Stimulated activated CD8-positive, alpha-beta memory T cell treated with anti-CD3 and anti-CD28 coated beads, Interleukin-12 subunit alpha, Interleukin-12 subunit beta, amount 100 ng/mL, for 24 hours (primary cell): Measurements from ENCODE around the gene FBXO47.
"Not testable (repeated sequence)": the region's sequence is repeated elsewhere in the genome, so short reads cannot be mapped to it uniquely, and the experiment has no call there.

Experiments used
- DNase-seq: peaks from one replicate; pipeline ENCODE4 v3.0.0-alpha.2; 2020; ENCODE audit errors: extremely low read depth

FBXO47 gene

DNA sequence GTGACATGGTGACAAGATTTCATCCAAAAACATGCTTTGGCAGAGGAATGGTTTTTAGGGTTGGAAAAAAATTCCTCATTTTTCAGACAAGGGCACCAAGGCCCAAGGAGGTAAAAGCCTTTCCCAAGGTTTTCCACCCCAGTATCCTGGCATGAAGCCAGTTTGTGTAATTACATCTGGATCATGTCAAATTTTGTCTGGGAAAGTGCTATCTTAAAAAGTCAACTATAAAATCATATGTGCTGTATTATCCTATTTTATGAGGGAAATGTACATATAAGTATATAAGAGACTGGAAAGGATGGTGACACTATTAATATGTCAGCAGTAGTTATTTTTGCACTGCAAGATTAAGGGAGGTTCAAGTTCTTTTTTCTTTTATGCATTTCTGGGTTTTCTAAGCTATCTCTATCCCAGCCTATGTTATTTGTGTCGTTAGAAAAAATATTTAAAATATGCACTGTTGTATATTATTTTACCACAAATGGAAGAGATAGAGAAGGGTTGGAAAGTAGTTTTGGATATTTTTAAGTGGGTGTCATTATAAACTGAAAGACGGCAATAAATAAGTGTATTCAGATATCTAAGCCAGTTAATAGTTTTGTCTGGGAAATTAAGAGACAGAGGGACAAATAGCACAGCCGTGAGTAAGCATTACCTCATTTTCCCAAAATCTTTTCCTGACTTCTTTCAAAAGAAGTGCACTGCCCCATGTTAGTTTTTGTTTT is 13.5 kb upstream of the FBXO47 start:
- DNase-seq: no peak

DNA sequence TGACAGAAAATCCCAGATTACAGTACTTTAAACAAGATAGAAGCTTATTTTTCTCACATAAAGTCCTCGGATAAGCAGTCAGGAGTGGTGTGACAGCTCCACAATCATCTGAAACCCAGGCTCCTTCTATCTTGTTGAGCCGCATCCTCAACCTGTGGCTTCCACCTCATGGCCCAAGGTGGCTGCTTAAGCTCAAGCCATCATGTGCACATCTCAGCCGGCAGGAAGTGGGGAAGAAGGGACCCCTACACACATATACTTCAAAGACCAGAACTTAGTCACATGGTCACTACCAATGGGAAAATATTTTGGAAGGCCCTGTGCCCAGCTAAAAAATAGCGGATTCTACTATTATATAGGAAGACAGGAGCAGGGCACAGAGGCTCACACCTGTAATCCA is 11.0 kb upstream of the FBXO47 start:
- no peak for DNase-seq

DNA sequence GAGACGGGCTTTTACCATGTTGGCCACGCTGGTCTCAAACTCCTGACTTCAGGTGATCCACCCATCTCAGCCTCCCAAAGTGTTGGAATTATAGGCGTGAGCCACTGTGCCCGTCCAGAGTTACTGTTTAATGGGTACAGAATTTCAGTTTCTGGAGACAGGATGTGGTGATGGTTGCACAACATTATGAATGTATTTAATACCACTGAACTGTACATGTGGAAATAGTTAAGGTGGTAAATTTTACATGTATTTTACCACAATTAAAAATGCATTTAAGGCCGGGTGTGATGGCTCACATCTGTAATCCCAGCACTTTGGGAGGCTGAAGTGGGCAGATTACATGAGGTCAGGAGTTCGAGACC is 9.0 kb upstream of the FBXO47 start:
- DNase-seq: not testable (repeated sequence)

DNA sequence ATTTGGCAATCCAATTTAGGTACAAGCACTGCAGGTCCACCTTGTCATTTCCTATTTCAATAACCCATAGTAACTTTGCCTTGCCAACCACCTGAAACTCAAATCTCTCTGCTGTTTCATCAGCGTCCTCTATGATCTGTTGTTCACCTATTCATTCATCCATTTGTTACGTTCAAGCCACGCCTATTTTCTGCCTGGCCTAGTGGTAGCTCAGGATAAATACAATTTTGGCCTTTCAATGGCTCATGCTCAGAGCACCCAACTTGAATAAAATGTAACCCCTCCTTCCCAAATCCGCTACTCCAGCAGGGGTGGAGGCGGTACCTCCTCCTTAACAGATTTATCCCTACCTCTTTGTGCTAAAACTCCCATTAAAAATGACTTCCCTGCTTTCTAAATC is 3.6 kb upstream of the FBXO47 start:
- no peak for DNase-seq

DNA sequence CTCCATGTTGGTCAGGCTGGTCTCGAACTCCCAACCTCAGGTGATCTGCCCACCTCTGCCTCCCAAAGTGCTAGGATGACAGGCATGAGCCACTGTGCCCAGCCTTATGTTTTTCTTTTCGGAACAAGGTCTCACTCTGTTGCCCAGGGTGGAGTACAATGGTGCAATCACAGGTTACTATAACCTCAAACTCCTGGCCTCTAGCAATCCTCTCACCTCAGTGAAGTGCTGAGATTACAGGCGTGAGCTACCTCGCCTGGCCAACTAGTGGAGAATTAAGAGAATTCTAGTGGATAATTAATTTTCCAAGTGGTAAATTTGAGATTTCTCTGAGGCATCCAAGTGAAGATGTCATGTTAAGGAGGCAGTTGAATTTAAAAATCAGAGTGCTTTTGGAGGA is 2.9 kb upstream of the FBXO47 start:
- DNase-seq: no peak

DNA sequence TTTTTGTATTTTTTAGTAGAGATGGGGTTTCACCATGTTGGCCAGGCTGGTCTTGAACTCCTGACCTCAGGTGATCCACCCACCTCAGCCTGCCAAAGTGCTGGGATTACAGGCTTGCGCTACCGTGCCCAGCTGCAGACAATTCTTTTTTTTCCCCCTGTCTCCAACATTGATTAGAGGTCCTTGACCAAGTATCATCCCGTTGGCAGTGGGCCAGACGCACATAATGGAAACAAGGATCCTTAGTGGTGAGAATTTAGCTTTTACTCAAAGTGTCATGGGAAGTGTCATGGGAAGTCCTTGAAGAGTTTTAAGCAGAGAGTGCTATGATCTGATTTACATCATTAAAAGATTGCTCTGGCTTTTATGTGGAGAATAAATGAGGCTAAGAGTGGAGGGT is 2.1 kb upstream of the FBXO47 start:
- no peak for DNase-seq

DNA sequence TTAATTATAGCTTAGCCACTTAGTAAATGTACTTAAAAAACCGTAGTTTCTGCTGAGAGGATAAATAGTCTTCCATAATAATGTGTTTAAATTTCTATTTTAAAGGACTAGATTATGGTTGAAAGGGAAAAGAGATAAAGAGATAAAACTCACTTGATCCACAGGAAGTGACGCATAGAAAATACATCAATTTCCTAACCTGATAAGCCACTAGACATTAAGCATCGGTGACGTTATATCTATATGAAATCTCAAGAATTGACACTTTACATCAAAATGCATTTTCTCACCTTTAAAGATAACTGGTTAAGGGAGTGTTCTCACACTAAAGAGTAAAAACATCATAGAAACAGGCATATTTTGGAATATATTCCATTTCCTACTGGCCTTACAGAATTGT is 5.8 kb downstream of the FBXO47 start:
- DNase-seq: no peak

DNA sequence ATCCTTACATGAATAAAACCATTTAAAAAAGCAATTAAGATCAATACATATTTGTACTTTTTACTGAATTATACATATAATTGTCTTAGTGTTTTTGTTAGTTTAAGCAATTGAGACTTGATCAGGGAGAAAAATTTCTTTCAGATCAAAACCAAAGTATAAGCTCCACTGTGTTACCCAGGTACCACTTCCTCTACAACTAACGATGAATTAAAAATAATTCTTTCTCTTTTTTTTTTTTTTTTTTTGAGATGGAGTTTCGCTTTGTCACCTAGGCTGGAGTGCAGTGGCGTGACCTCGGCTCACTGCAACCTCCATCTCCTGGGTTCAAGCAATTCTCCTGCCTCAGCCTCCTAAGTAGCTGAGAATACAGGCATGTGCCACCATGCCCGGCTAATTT is 6.8 kb downstream of the FBXO47 start:
- DNase-seq: no peak

DNA sequence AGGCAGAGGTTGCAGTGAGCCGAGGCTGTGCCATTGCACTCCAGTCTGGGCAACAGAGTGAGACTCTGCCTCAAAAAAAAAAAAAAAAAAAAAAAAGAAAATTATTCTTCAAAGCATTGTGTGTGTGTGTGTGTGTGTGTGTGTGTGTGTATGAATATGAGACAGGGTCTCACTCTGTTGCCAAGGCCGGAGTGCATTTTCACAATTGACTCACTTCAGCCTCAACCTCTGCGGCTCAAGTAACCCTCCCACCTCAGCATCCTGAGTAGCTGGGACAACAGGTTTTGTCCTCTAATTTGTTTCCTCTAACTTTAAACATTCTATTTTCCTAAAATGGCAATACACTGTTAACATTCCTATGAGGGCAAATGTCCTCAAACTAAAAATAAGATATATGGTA is 7.7 kb downstream of the FBXO47 start:
- no peak for DNase-seq

DNA sequence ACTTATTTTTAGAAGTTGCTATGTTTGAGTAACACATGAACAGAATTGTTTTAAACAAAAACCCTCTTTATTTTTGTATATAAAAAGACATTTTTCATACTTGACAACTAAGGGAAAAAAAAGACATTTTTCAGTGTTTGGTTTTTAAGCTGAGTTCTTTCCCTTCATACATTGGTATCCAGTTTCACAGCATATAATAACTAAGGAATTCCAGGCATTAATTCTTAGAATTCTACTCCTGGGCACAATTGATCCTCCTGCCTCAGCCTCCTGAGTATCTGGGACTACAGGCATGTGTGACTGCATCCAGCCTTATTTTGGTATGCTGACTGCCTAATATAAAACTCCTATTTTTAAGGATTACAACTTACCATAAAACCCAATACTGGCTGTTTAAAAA is 8.4 kb downstream of the FBXO47 start:
- DNase-seq: no peak

DNA sequence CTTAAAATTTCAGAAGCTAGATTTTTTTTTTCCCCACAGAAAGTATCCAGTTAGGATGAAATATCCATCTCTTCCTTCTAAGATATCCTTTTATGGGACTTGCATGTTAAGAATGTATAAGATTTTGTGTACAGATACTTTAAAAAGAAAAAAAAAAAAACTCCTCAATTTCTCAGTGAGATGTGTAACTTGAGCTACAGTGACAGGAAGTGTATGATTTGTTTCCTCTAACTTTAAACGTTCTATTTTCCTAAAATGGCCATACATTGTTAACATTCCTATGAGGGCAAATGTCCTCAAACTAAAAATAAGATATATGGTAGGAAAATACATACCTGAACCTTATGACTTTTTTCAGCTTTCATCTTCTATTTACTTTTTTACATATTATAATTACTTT is 8.9 kb downstream of the FBXO47 start:
- DNase-seq: no peak

DNA sequence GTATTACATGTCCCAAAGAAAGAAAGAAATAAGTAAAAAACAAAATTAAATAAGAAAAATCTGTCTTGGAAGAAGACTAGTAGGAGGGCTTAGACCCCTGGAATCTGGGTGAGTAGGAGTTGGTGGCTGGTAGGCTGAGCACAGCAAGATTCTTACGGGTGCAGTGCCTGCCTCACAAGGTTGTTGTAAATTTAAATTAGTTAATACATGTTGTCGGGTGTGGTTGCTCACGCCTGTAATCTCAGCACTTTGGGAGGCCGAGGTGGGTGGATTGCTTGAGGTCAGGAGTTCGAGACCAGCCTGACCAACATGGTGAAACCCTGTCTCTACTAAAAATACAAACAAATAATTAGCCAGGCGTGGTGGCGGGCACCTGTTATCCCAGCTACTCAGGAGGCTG is 13.4 kb downstream of the FBXO47 start:
- not testable (repeated sequence) for DNase-seq

DNA sequence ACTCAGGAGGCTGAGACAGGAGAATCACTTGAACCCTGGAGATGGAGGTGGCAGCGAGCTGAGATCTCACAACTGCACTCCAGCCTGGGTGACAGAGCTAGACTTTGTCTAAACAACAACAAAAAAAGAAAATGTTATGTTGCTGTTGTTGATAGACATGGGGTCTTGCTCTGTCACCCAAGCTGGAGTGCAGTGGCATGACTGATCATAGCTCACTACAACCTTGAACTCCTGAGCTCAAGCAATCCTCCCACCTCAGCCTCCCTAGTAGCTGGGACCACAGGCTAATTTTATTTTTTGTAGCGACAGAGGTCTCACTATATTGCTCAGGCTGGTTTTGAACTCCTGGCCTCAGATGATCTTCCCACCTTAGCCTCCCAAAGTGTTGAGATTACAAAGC is 20.0 kb downstream of the FBXO47 start:
- DNase-seq: no peak

DNA sequence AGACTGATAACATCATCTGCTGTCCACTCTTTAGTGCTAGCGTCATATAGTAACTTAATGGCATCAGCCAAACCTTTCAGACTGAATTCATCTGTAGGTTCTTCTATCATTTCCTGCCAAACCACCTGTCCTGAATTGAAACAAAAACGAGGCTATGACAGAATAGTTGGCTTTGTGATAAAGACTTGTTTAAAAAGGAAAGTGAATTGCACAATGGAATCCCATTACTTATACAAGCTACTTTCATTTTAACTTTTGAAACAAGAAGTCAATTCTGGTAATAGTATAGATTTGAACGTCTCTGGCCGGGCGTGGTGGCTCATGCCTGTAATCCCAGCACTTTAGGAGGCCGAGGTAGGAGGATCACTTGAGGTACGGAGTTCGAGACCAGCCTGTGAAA is 23.6 kb downstream of the FBXO47 start:
- no peak for DNase-seq

DNA sequence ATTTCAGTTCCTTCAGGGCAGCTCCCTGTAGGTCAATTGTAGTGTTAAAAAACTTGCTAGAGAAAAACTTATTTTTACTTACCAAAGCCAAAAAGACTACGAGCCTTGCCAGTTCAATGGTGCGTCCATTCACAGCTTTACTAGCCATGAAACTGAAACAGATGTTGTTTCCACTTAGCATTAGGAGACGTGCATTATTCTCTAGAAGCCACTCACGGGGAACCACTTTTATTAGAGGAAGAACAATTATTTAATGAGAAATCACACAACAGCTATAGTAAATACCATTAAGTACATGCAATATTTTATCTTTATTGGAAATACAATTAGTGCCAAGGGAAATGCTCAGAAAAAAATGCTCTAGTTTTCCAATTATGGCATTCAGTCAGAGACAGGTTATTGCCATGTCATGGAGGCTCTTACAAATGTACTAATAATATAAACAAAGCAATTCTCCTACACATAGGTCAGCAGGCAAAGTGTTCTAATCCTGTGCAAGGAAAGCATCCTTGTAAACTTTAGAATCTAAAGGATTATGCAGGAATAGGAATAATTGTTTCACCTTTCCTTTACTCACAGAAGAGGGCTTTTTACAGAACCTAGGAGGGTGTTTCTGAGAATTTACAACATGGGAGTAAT is 24.4 kb downstream of the FBXO47 start:
- no peak for DNase-seq

DNA sequence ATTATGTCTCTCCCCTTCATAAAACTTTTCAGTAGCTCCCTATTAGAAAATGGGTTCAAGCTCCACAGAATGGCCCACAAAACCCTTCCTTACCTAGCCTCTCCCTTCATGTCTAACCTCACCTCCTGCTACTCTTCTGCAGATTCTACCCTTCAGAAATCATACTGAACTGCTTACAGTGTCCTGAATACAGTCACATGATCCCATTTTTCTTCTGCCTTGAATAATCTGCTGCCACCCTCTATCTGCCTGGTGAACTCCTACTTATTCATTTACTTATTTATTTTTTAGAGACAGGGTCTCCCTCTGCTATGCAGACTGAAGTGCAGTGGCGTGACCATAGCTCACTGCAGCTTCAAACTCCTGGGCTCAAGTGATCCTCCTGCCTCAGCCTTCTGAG is 26.8 kb downstream of the FBXO47 start:
- no peak for DNase-seq

DNA sequence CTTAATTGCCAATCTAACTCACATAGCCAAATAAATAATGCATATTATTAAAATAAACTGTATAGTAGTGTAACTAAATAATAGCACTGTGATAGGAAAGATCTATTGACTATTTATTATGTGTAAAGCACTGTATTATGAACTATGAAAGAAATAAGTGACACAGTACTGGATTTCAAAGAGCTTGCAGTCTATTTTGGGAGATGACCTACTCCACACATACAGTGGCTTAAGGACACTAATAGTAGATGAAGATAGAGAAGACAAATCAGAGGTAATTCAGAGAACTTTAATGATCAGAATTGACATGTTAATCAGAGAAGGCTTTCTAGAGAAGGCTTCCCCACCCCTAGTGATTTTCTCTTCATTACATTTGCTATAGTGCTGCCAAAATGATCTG is 27.2 kb downstream of the FBXO47 start:
- DNase-seq: no peak

DNA sequence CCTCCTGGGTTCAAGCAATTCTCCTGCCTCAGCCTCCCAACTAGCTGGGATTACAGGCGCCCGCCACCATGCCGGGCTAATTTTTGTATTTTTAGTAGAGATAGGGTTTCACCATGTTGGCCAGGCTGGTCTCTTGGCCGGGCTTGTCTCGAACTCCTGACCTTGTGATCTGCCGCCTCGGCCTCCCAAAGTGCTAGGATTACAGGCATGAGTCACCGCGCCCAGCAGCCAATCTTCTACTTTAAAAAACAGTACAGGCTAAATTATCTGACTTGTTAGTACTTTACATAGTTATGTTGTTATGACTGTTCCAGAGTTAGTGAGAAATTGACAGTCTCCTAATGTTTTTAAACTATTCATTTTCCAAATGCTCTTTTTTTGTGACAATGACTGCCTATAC is 33.2 kb downstream of the FBXO47 start:
- not testable (repeated sequence) for DNase-seq

DNA sequence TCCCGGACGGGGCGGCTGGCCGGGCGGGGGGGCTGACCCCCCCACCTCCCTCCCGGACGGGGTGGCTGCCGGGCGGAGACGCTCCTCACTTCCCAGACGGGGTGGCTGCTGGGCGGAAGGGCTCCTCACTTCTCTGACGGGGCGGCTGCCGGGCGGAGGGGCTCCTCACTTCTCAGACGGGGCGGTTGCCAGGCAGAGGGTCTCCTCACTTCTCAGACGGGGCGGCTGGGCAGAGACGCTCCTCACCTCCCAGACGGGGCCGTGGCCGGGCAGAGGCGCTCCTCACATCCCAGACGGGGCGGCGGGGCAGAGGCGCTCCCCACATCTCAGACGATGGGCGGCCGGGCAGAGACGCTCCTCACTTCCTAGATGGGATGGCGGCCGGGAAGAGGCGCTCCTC is 36.4 kb downstream of the FBXO47 start:
- not testable (repeated sequence) for DNase-seq

DNA sequence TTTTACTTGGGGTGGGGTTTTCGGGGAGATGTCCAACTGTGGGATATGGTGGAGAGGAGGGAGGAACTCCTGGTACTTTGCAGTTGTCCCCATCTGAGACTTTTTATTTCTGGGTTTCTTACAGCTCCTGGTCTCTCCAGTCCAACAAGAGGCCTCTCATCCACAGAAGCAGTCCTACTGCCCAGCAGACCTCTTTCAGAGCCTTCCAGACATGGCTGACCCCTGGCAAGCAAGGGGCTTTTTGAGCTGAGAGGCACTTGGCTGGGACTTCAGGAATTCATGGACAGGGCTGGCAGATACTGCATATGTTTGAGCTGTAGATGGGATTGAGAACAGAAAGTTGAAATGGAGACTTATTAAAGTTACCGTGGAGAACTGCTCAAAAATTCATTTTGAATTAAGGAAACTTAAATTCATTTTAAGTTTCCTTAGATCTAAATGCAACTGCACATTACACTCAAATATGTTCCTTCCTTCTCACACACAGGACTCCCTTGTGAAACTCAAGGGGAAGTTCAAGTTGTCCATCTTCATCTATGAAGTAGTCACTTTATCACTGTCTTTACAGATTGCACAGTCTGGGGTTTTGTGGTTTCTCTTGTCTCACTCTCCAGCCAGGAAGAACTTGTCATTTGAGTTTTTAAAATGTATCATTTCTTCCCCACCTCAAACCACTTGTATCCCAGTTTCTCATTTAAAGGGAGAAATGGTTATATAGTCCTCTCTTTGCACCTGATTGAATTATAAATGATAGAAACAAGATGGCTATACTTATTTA is 40.7 kb downstream of the FBXO47 start:
- no peak for DNase-seq

DNA sequence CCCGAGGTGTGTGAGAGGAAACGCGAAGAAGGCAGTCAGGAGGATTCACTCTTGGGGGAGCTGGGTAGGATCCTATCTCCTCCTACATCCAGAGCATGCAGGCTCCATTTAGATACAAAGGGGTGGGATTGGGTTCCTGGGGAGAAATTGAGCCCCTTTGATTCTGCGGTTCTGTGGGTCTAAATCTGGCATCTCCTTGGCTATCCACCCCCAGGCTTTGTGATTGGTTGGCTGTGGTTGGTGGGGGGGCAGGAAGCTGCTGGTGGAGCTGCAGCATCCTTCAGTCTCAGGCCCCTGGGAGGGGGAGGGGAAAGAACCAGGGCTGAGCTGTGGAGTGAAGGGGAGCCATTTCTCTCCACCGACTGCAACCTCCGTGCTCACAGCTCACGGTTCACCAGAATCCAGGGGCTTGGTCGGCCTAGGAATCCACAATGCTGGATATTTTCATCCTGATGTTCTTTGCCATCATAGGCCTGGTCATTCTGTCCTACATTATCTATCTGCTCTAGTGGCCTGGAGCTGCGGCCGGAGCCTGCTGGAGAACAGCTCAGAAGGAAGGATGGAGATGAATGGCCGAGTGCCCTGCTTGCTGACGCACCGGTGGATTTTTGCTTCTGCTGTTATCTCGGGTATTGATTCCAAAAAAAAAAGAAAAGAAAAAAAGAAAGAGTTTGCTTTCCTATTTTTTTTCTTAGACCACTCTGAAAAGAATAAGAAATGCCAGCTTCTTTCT is 41.8 kb downstream of the FBXO47 start, which contains the start of gene LASP1NB:
Gene LASP1NB, plus strand, starts transcription at position 352 of the 733 bp plus-strand sequence.
- DNase-seq: no peak

DNA sequence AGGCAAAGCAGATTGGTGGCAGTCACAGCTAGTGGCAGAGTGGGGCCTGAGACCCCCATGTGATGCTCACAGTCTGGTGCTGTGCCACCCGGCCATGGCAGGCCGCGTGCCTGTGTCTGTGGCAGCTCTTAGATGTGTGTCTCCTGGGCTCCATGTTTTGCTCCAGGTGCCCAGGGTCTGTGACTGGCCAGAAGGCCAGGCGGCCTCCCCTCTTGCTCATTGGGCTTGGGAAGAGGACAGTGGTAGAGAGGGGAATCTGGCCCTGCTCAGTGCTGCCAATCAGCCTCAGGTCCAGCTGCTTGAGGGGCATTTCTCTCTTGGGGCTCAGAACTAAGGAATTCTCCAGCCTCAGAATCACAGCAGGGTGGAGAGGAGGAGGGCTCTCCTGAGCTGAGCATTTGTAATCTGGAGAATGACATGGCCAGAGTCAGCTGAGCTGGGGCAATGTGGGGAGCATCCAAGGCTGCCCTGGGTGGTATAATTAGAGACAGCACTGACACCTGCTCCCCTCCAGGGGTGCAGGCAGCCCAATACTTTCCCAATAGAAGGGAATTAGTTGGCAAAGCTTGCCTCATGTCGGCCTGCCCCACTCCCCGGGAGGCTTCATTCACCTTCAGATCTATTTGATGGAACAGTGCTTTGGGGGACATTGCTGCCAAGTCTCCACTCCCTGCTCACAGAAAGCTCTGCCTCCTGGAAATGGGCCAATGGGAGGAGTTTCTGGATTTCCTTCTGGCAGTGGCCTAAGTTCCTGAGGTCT is 44.5 kb downstream of the FBXO47 start:
- DNase-seq: no peak
